HG02623 (cell line): ENCODE measurements around the gene NINJ2.

Experiments used
- ATAC-seq: cut with Tn5 transposase; IDR thresholded peaks from one replicate; pipeline ENCODE4 v1.9.1; 2021; ENCODE audit warnings: moderate library complexity; ENCODE audit not compliant: unreplicated experiment

NINJ2 gene

DNA sequence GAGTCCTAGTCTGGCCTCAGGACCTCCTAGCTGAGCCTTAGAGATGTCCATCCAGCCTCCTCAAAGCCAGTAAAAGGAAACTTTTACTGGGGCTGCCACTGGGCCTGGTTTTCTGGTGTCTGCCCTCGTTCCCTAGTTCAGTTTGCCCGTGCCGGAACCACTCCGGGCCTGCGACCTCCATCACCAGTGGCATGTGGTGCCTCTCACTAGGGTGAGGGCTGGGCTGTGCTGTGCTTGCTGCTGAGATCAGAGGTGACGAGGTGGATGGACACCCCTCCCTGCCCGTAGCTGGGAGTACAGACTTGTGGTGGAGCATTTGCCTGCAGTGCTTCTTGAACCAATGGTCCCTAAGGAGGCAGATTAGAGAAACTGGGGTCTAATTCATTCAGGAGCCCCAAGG, 127.8 kb downstream of the NINJ2 start:
- ATAC-seq = no peak

- ATAC-seq = no peak
These were observed 129.0 kb downstream of the NINJ2 start for GRCh38 chr12:534216-534615.

- ATAC-seq = no peak
These were observed 129.5 kb downstream of the NINJ2 start for GRCh38 chr12:533718-534117.

GRCh38 chr12:532908-533565, 130.2 kb downstream of the NINJ2 start:
- no peak for ATAC-seq

DNA sequence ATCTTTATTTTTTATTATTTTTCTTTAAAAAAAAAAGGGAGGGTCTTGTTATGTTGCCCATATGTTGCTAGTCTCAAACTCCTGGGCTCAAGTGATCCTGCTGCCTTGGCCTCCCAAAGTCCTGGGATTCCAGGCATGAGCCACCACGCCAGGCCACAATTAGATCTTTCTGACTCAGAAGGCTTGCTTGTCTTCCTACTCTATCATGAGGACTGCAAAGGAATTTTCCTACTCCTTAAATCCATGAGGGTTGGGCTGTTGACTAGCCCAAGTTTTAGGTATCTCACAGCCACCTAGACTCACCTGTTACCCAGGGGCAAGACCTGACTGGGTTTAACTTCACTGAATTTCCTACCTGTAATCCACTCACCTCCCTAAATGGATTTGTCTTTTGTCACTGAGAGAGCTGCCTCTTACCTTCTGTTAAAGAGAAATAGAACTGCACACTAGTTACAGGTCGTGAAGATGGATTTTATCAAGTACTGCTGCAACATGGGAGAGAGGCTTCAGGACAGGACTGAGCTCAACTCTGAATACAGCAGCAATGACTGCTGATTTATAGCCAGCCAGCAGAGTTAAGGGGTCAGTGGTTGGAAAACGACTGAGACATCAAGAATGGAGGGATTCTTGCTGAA, 131.2 kb downstream of the NINJ2 start:
- ATAC-seq = no peak

GRCh38 chr12:530821-531220, 132.4 kb downstream of the NINJ2 start:
- no peak for ATAC-seq

DNA sequence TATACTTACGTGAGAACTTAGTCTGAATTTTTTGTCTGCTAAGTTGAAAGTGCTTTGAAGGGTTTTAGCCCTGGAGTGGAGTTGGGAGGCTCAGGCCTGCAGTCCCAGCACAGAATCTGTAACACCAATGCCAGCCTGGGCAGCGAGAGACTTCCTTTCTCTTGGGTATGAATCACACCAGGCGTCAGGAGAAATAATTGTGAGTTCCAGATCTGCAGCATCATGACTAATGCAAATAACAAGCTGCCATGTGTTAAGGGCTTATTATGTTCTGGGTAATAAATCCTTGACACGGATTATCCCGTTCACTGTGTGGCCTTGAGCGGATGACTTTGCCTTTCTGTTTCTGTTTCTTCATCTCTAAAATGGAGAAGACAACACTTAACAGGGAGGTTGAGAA, 132.9 kb downstream of the NINJ2 start:
- no peak for ATAC-seq

- no peak for ATAC-seq
These were observed 135.5 kb downstream of the NINJ2 start for GRCh38 chr12:527729-528128.

- ATAC-seq = no peak
These were observed 136.0 kb downstream of the NINJ2 start for GRCh38 chr12:527241-527640.

GRCh38 chr12:526089-526488, 137.2 kb downstream of the NINJ2 start:
- ATAC-seq = no peak

DNA sequence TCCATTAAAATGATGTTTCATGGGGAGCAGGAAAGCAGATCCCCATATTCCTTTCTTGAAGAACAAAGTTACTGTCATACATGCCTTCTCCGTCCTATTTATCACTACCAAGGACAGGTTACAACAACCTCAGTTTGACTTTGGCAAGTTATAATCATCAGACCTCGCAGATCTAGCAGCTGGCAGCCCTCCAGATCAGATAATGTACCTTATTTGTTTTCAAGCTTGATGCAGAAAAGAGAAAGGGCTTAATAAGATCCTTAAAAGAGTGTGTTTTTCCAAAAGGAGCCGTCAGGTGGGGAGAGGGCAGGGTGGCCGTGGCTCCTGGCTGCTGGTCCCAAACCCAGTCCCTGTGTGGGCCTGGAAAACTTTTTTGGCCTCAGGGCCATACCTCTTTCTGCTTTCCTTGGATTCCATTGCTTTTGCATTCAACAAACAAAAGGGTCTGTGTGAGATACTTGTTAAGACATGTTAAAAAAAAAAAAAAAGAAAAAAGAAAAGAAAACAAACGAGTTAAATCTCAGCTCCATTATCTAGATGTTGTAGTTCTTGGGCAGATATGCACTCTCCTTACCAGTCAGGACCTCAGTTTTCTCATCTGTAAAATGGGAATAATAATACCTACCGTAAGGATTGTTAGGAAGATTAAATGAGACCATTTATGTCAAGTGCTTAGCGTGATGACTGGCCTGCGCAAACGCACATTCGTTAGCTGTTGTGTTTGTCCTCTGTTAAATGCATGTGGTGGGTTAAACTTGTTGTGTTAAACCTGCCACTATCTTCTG, 138.9 kb downstream of the NINJ2 start:
- ATAC-seq = no peak

GRCh38 chr12:522692-523378, 140.4 kb downstream of the NINJ2 start:
- no peak for ATAC-seq

DNA sequence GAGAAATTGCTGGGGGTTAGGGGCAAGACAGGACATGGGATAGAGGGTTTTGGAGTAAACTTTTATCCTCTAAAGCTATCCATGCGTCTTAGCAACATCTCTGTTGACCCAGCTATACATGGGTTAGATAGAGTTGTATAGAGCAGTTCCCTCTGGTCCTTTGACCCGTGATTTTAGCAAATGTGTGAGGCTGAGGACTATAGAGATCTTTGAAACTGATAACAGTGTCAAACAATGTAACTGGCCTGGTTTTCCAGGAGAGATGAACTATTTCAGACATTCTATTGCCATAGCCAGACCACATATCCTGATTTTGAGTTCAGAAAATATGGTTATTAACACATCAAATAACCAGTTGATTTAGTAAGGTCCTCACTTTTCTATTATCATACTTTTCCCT, 143.1 kb downstream of the NINJ2 start:
- no peak for ATAC-seq

- no peak for ATAC-seq
These were observed 145.7 kb downstream of the NINJ2 start for GRCh38 chr12:517538-517937.
